ENCODE data around the gene UNC13D.

DNA sequence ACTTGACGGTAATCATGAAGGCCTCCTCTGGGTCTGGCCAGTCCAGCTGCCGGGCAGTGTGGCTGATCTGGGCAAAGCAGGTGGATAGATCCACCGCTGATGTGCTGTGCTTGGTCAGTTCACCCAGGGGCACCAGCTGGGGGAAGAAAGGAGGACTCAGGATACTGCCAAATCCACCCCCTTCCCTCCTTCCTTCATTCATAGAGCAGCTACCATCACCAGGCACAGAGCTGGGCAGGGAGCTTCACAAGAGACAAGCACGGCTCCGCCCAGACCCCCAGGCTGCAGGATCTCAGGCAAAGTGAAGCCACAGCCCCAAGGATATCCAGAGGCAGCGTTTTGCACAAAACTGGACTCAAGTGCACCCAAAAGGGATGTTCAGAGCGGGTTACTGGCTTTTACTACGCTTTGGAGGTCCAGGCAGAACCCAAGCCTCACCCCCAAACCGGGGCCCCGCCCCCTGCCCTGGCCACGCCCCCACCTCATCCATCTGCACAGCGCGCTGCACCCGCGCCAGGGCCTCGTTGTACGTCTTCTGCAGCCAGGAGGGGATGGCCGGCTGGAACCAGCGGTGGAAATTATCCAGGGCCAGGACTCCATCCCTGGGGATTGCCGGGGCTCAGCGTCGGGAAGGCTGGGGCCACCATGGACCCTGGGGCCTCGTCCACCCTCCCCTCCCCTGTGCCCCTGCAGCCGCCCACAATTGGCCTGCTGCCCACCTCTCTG is 9.1 kb downstream of the UNC13D start:
- TF ChIP-seq POLR2A (IDR thresholded peaks at IDR 0.05), result no peak
- no peak for TF ChIP-seq CTCF (IDR thresholded peaks at IDR 0.05)
